ENCODE results near the gene MLXIPL.
"Not testable (repeated sequence)": the region's sequence is repeated elsewhere in the genome, so short reads cannot be mapped to it uniquely, and the experiment has no call there.

MLXIPL gene

DNA sequence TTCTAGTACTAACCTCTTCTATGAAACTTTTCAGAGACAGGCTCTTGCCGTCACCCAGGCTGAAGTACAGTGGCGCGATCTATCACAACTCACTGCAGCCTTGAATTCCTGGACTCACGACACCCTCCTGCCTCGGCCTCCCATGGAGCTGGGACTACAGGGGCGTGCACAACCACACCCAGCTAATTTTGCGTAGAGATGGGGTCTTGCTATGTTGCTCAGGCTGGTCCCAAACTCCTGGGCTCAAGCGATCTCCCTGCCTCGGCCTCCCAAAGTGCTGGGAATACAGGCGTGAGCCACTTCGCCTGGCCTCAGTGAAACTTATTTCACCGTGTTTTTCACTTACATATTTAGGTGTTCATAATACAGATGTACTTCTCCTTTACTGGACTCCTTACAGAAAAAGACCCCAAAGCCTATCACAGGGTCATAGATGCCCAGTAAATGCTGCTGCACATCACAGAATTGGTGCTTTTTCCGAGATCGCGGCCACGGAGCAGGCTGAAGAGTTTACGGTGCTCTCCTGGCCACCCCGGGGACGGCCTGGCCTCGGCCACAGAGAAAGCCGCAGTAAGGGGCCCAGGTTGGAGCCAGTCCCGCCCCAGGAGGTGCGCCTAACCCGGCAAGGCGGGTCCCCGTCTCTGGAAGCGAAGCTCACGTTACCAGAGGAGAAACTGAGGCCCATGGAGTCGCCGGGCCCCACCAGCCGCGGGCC lies 46.5 kb downstream of the MLXIPL start:
- no peak for DNase-seq

DNA sequence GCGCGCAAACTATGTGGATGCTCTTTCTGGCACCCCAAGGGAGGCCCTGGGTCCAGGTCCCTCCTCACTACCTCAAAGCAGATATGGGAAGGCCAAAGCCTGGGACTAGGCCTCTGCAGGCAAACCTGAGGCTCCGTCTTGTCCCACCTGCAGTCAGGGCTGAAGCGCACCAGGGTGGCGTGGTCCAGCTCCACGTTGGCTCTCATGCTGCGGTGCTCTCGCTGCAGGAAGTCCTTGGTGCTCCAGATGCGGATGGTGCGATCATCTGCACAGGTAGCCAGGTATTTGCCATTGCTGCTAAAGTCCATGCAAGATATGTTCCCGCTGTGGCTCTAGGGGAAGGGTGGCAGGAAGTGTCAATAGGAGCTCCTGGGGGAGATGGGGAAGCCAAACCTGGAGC lies 50.5 kb downstream of the MLXIPL start:
- no peak for DNase-seq

DNA sequence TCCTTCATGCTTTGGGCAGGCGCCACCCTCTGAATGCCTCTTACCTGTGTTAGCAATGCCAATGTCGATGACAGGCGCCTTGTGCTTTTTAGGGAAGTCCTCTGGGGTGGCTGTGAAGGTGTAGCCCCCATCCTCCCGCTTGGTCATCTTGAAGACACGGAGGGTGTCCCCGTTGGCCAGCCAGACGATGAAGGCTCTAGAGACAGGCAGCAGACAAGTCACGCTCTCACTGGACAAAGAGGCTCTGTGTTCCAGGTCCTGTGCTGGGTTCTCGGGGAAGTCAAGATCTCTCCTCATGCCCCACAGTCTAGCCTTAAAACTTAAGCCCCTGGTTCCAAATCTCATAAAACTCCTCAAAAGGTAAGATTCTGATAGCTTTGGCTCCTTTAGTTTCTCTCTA lies 51.0 kb downstream of the MLXIPL start:
- no peak for DNase-seq

DNA sequence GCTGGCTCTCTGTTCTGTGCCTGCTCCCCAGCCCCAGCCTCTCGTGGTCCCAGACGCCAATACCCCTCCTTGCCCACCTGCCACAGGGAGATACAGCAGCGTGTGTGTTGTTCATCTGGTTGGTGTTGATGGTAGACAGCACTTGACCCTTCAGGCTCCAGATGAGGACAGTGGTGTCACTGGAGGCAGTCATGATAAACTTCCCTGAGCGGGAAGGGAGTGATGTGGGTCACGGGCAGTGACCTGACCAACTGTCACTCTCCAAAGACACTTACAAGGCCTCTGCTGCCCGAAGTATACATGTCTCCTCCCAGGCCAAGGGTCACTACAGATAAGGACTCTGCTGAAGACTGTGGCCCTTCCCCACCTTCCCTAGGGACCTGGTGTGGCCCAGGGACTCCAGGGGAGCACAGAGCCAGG lies 51.5 kb downstream of the MLXIPL start:
- no peak for DNase-seq

DNA sequence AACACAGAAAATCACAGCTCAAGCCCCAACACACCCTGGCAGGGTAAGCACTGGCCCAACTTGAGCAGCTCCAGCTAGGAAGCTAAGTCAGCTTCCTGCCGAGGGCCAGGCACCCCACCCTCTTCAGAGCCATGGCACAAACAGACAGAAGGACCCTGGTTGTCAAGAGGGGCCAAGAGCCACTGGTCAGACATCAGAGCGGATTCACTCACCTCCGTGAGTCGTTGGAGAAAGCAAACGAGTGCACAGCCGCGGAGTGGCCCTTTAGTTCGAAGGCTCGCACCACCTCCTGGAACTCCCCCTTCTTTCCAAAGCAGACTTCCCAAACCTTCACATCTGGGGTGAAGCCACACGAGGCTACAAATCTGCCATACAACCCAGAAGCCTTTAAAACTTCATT lies 53.3 kb downstream of the MLXIPL start:
- no peak for DNase-seq

DNA sequence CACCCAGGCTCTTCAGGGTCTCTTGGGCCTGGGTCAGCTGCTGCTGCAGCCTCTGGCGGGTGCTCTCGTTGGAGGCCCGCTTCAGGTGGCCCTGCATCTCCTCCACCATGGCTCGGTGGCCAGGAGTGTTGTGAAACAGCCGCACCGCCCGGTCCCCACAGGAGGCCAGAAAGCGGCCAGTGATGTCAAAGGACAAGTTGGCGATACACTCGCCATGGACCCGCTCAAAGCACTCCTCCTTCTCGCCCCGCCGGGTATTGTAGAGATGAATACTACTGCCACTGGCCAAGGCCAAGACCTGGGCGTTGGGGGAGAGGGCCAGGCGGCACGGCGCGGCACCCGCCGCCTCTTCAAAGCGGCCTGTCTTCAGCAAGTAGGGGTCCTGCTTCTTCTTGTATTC lies 53.8 kb downstream of the MLXIPL start:
- DNase-seq = no peak

DNA sequence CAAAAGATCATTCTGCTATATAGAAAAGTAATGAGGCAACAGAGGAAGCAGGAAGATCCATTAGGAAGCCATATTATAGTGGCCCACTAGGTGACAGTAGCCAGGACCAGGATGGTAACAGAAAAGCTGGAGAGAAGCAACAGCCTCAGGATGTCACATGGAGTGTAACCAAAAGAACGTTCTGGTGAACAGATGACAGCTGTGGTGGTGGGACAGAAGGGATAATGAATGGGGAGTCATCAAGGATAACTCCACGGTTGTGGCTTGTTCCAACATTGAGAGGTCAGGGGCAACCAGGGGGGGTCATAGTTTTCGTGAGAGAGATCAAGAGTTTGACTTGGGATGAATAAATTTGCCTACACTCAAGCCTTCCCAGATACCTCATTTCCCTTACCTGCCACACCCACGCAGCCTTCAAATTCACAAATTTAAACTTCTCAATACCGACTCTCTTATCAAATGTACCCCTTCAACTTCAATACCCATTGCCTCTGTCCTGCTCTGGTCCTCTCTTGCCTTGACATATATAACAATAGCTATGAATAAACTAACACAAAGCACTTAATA lies 55.2 kb downstream of the MLXIPL start:
- DNase-seq = no peak

DNA sequence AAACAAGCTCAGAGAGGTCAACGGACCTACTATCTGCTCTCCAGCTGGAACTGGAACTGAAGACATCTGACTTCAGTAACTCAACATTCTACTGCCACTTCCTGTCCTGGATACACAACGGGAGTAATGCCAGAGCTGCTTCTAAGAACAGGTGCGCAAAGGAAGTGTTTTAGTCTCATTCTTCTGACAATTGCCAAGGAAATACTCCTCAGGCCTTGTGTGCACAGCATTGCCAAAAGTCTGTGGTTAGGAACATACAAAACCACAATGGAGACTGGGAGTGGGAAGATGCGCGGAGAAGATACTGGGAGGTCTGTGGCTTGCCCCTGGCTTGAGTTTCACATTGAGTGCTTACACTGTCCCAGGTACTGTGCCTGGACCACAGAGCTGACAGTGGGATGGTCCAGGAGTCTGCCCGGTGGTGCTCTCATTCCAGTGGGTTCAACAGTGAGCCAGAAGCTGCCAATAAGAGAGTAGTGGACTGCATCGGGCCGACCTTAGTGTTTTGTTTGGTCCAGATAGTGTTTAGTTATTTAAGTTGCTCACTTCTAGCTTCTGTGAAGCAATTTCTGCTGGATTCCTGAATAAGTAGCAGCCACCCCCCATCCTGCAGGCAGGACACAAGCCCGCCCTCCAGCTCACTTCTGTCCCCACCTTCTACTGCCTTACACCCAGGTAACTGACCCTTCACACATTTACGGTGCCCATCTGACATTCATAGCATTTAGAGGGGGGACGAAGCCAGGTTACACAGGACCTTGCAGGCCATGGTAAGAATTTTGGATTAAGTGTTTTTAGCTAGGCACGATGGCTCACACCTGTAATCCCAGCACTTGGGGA lies 56.3 kb downstream of the MLXIPL start:
- no peak for DNase-seq

DNA sequence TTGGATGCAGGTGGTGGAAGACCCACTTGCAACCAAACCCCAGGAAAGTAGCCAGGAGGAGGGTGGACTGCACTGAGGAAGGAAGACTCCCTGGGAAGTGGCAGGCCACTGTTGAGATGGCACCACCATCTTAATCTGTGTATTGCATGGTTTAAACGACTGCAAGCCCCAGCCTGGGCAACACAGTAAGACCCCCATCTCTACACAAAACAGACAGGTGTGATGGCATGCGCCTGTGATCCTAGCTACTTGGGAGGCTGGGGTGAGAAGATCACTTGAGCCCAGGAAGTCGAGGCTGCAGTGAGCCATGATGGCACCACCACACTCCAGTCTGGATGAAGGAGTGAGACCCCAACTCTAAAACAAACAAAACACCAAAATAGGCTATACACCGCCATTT lies 57.2 kb downstream of the MLXIPL start:
- DNase-seq = no peak

DNA sequence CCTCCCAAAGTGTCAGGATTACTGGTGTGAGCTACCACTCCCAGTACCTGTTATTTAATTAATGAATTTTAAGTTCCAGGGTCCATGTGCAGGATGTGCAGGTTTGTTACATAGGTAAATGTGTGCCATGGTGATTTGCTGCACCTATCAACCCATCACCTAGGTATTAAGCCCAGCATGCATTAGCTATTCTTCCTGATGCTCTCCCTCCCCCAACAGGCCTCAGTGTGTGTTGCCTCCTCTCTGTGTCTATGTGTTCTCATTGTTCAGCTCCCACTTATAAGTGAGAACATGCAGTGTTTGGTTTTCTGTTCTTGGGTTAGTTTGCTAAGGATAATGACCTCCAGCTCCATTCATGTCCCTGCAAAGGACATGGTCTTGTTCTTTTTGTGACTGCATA lies 57.9 kb downstream of the MLXIPL start:
- DNase-seq = not testable (repeated sequence)

DNA sequence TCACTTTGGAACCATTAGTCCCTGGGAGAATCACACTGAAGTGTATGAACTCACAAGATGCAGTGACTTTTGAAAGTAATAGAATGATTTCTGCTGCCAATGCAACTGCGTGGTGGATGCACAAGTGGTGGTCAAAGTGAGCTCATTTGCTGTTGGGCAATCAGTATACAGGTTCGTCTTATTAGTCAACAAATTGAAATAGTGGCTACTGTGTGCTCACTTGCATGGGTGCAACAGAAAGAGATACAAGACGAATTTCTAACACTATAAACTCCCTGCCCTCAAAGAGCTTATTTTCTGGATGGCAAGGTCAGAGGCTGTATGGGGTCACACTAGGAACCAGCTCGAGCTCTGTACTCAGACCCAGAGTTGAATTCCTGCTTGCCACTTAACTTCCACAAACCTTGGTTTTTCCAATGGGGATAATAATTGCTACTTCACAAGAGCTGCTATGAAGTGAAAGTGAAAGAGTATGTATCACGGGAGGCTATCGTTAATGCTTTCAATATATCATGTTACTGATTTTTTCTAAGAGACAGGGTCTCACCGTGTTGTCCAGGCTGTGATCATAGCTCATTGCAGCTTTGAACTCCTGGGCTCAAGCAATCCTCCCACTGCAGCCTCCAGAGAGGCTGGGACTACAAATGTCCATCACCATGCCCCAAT lies 58.5 kb downstream of the MLXIPL start:
- DNase-seq = no peak

DNA sequence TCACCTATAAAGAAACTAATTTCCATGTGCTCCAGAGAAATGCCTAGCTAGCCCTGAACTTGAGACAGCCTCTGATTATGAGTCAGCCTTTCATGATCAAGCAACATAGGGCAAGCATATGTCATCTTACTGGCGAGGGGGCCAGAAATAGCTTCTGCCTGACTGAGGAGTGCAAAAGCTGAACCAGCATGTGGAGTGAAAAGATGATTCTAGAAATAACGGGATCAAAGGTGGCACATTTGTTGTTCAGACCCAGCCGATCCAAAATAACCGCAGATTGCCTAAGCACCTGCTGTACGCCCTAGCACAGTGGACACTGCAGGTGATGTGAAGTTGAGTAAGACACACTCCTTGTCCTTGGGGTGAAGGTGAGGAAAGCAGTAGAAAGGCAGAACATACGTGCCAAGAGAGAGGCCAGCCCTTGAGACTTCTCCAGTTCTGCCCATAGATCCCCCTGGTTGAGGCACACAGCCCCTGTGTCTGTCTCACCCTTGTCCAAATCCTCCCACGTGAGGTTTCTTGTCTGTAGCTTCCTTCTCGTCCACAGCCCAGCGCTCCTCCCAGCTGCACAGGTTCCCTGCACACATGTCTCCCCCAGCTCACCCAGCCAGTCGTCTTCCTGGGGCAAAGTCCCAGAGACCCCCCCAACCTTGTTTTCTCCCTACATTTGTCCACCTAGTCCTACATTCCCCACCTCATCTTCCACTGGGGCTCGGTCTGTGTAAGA lies 64.0 kb downstream of the MLXIPL start:
- no peak for DNase-seq

DNA sequence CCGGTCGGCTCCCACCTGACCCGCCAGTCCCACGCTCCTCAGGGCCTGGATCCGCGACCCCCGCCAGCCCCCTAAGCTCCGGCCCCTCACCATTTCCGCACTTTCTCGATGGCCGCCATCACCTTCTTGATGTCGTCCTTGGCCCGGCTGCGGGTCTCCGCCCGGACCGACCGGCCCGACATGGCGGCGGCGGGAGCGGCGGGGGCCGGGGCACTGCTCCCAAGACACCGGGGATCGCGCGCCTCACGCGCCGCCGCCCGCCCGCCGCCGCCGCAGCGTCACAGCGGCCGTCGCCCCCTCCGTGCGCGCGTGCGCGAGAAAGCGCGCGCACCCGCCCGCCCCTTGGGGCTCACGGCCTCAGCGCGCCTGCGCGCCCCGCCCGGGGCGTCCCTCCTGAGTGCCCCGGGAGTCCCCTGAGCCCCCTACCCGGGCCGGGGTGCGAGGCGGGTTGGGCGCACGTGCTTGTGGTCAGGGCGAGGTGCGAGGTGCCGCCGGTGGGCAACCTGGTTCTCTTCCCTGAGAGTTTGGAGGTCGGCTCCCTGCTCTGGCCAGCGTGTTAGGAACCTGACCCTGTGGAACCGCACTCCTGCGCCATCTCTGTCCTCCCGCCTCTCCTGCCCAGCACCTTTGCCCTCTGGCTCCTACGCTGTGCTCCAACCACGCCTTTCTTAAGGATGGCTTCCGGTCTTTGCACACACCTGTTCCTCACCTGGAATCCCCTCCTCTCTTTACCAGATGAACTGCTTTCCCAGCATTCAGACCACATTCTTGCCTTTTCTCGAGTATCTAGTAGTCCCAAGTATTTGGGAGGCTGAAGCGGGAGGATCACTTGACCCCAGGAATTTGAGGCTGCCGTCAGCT lies 66.7 kb downstream of the MLXIPL start, which contains the start of gene BCL7B:
TSS of gene BCL7B (minus strand) at position 294 of the 861 bp plus-strand sequence. CDS start at position 182, 112 bp downstream.
- DNase-seq = peak; percentile 70

DNA sequence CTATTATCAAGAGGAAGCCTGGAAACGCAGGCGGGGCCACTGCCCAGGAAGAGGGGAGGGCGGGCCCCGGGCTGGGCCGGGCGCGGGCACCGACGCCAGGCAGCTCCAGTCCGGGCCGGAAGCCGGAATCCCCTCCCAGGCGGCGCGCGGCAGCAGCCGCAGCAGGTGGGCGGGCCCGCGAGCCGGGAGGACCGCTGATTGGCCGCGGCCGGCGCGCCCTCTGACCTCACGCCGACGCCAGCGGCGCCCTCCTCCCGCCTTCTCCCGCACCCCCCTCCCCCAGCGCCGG lies 67.3 kb downstream of the MLXIPL start:
- DNase-seq = peak; percentile 84

DNA sequence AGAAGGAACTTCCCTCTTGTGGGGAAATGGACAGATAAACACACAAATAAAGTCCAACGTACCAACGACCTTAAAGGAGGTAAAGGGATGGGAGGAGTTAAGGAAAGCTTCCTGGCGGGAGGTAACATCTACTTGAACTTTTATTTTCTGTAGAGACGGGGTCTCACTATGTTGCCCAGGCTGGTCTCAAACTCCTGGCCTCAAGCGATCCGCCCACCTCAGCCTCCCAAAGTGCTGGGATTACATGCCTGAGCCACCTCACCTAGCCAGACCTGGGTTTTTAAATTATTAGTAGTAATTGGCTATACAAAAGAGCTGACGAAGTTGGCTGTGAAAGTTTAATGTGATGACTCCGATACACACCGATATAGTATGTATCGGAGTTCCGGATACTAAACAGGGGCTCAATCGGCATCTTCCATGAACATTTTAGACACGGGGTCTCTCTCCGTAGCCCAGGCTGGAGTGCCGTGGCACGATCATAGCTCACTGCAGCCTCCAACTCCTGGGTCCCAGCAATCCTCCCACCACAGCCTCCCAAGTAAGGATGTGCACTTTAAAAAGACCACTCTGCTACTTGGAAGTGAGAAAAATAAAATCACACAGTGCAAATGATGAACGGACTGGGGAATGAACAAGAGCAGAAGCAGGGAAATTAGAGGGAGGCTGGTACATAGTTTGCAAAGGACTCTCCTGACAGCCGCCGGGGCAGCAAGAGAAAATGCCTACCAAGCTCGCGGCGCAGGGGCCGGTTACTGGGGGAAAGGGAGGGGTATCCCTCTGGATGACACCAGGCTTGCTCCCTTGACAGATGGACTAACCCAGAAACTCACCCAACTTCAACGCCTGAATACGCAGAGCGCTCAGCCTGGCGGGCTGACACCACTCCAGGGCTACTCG lies 67.9 kb downstream of the MLXIPL start:
- DNase-seq = no peak

DNA sequence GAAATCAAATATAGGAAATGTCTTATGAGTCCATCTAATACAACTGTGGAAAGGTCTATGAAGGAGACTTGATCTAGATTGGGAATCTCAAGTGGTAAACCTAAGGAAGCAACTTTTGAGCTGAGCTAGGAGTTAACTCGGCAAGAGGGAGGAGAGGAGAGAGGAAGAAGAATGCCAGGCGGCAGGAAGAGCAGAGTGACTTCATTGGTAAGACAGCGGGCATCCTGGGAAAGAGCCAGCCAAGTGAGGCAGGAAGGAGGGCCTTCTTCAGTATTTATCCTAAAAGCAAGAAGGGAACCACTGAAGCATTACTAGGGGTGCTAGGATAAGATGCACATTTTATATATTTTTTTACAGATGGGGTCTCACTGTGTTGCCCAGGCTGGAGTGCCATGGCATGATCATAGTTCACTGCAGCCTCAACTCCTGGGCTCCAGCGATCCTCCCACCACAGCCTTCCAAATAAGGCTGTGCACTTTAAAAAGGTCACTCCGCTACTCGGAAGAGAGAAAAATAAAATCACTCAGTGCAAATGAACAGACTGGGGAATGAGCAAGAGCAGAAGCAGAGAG lies 68.8 kb downstream of the MLXIPL start:
- no peak for DNase-seq

DNA sequence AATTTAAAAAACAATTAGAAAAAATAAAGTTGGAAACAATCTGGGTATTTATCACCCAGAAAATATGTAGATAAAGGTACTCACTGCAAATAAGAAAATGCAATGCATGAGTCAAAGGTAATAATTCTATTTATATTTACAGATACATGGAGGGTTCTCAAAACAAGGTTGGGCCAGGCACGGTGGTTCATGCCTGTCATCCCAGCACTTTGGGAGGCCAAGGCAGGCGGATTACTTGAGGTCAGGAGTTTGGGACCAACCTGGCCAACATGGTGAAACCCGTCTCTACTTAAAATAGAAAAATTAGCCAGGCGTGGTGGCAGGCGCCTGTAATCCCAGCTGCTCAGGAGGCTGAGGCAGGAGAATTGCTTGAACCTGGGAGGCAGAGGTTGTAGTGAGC lies 74.2 kb downstream of the MLXIPL start:
- DNase-seq = not testable (repeated sequence)

DNA sequence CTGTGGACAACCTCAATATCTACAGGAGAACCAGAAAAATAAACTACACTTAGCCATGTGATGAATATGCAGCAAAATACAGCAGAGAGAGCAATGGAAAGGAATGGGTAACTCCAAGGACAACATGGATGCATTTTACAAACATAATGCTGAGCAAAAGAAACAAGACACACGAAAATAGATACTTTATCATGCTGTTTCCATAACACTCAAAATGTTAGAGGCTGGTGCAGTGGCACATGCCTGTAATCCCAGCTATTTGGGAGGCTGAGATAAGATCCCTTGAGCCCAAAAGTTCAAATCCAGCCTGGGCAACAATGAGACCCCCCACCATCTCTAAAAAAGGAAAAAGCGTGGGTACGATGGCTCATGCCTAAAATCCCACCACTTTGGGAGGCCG lies 75.1 kb downstream of the MLXIPL start:
- no peak for DNase-seq

DNA sequence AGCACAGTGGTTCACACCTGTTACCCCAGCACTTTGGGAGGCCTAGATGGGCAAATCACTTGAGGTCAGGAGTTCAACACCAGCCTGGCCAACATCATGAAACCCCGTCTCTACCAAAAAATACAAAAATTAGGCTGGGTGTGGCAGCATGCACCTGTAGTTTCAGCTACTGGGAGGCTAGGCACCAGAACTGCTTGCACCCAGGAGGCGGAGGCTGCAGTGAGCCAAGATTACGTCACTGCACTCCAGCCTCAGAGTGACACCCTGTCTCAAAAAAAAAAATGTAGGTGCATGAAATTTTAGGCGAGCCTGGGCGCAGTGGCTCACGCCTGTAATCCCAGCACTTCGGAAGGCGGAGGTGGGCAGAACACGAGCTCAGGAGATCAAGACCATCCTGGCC lies 76.5 kb downstream of the MLXIPL start:
- DNase-seq = no peak

DNA sequence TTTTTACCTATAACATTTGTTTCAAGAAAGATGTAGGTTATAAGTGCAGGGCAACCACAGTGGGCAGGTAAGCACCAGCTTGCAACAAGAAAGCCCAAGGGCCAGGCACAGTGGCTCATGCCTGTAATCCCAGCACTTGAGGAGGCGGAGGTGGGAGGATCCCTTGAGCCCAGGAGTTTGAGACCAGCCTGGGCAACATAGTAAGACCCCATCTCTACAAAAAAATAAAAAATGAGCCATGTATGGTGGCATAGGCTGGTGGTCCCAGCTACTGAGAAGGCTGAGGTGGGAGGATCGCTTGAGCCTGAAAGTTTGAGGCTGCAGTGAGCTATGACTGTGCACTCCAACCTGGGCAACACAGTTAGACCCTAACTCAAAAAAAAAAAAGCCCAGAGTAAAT lies 79.6 kb downstream of the MLXIPL start:
- DNase-seq = no peak

Data from activated CD4-positive, alpha-beta T cell treated with anti-CD3 and anti-CD28 coated beads for 1 hour (primary cell).